Measurements from ENCODE around the gene TREM2.

GRCh38 chr6:41181566-41181965 lies 18.6 kb upstream of the TREM2 start:
- no peak for TF ChIP-seq CTCF (IDR thresholded peaks at IDR 0.05)
- TF ChIP-seq POLR2A (IDR thresholded peaks at IDR 0.05) = no peak
